GM12873 (cell line): ENCODE data around the gene SIAH2.

ENCODE experiments used
- TF ChIP-seq, protein P1 (sequence below): IDR thresholded peaks from 2 replicates; pipeline ENCODE4 v1.5.1; 2012; ENCODE audit warnings: low read depth, mild to moderate bottlenecking, moderate library complexity, low read length, control low read depth; ENCODE audit not compliant: insufficient read depth; ENCODE audit errors: missing control alignments

SIAH2 gene

DNA sequence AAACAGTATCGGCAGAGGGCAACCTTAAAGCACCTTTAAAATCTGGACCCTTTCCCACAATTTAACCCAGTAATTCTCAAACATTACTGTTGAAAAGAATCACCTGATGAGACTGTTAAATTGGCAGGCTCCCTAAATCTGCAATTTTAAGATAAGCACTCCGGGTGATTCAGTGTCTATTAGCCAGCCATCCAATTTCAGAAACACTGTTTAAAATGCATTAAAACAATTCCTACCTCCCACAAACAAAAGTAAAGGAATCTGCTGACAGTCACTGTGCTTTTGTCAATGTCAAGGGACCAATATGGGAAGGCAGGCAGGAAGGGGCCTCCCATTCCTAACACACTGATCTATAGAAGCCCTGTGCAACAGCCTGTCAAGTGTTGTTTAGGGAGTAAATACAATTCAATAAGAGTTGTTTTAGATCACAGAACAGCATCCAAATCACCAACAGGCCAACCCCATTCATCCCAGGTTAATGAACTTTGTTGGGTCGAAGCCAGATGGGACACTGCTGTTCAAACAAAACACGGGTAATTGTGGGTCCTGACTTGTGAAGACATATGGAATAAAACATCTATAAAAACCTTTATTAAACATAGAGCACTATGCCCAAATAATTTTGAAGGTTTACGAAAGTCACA, 21.4 kb downstream of the SIAH2 start:
- TF ChIP-seq, protein P1, sequence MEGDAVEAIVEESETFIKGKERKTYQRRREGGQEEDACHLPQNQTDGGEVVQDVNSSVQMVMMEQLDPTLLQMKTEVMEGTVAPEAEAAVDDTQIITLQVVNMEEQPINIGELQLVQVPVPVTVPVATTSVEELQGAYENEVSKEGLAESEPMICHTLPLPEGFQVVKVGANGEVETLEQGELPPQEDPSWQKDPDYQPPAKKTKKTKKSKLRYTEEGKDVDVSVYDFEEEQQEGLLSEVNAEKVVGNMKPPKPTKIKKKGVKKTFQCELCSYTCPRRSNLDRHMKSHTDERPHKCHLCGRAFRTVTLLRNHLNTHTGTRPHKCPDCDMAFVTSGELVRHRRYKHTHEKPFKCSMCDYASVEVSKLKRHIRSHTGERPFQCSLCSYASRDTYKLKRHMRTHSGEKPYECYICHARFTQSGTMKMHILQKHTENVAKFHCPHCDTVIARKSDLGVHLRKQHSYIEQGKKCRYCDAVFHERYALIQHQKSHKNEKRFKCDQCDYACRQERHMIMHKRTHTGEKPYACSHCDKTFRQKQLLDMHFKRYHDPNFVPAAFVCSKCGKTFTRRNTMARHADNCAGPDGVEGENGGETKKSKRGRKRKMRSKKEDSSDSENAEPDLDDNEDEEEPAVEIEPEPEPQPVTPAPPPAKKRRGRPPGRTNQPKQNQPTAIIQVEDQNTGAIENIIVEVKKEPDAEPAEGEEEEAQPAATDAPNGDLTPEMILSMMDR: no peak

DNA sequence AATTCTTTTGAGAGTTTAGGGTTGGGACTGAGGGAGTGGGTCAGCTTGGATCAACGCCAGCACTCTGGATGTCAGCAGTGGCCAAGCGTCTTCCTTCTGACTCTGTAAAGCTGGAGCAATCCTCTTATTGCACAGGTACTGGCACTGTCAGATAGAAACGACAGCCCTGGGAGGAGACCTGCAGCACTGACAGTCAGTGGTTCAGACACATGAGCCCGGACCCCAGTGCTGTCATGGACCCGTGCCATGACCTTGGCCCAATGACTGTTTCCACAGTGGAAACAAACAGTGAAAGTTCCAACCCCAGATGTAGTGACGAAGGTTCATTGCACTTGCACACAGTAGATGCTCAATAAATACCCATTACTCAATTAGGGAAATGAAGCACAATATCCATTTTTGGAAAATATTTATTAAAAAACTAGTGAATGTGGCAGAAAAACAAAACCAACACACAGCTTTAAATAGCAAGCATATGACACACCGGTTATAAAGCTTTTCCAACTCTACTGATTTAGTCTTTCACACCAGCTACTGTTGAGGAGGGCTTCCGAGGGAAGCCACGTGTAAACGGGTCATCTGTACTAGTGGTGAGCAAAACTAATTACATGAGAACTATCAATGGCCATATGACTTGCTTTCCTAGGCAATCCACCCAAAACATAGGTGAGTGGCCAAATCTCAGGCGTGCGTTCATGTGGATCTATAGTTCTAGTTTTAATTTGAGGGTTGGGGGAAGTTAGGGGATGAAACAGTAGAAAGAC, 22.1 kb downstream of the SIAH2 start:
- TF ChIP-seq, protein P1: no peak

DNA sequence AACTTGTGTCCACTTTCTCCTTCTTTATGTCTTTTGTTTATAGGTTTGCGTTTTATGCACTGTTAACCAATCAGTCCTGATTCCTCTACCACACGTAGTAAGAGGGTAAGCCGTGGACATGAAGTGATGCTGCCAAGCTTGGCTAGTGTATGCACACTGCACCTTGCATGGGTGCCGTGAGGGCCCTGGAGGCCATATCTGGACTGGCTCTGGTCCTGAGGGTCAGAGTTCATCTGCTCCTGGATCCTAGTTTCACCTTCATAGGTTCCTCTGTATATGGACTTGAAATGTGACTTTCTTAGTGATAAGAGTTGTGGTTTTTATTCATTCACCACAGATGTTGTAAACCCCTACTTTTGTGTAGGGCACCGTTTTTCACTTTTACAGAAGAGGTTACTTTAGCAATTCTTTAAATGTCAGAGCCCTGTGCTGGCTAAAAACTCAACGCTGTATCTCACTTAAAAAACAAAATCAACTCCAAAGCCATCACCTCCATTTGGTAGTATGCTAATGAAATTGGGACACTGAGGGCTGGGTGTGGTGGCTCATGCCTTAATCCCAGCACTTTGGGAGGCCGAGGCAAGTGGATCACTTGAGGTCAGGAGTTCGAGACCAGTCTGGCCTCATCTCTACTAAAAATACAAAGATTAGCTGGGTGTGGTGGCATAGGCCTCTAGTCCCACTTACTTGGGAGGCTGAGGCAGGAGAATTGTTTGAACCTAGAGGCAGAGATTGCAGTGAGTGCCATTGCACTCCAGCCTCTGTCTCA, 22.9 kb downstream of the SIAH2 start:
- TF ChIP-seq, protein P1: no peak

DNA sequence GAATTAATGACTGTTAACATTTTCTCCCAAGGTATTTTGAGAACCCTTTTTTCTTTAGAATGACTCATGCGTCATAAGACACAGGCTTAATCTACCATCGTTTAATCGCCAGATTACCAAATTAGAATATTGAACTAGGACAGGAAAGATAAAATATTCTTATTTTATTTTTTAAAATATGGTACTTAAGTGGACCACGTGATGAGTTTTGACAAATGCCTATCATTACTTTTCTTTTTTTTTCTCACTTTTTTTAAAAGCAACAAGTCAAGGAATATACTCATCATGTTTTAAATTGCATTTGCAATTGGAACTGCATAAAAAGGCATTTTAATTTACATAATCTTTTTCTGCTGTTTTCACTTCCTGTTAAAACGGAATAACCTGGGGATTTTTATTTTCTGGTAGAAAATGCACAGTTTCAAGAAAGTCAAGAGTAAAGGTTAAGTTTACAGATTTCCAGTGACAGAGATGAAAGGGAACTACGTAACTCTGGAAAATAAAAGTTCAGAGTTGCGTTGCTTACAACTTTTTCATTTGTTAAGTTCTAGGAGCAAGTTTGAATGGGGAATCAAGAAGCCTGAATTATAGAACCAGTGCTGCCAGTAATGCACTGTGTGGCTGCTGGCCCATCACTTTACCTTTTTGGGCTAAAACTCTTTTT, 23.6 kb downstream of the SIAH2 start:
- TF ChIP-seq, protein P1: no peak

DNA sequence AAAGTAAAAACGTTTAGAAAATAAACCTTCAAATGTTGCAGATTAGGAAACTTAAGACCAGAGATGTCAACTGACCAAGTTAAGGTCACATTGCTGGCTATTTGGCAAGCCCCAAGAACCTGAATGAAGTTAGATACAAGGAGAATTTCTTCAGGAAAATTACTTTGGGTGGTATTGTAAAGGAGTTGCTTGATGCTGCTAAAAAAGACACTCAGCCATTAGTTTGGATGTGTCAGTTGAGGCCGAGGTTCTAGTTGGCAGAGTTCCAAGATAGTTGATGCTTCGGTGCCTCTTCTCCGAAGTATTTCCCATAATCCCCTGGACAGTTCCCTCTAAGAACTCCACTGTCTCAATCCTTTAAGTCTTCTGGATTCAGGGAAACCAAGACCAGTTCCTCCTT, 24.3 kb downstream of the SIAH2 start:
- TF ChIP-seq, protein P1: no peak

DNA sequence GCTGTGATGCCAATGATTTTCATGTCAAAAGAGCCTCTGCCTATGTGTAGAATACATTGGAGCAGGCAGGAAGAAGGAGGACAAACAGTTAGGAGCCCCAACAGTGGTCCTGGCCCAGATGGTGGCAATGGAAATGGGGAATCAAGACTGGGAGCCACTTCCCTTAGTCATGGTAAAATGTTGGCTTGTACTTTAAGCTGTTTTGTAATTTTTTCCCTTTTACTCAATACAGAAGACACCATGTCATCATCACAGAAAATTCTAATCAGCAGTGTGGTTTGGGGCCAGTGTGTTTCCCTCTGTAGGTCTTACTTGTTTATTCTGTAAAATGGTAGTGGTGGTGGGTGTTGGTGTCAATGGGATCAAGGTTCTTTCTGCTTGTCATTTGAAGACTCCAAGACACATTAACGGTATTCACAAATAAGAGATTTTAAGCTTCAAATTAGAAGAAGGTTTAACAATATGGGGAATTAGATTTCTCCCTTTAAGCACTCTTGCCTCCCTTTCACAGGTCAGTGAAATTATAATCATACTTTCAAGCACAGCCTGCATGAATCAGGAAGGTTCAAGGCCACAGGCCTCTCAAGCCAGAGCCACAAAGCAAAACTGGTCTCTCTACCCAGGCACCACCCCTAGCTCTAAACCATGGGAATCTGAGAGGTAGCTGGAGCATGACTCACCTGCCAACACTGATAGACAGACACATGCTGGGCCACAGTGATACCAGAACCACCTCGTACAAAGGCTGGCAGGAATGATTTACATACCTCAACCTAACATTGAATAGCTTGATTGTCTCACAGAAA, 24.9 kb downstream of the SIAH2 start:
- TF ChIP-seq, protein P1: no peak
